DMS114 treated with DMSO at 0.1 percent for 48 hours (cell line): ENCODE data around the gene DGAT2L6.
"Not testable (repeated sequence)": the region's sequence is repeated elsewhere in the genome, so short reads cannot be mapped to it uniquely, and the experiment has no call there.

ENCODE experiments used
- DNase-seq: peaks from one replicate; lab custom pipeline; 2025; ENCODE audit not compliant: unreplicated experiment; lab: John Stamatoyannopoulos, UW

Gene DGAT2L6

GRCh38 chrX:70196961-70197720 lies 19.9 kb downstream of the DGAT2L6 start:
- DNase-seq, result peak; percentile 4

GRCh38 chrX:70201732-70202131 lies 24.4 kb downstream of the DGAT2L6 start:
- DNase-seq, result no peak

- DNase-seq, result no peak
These were observed 31.2 kb downstream of the DGAT2L6 start for GRCh38 chrX:70208479-70208878.

- not testable (repeated sequence) for DNase-seq
These were observed 32.3 kb downstream of the DGAT2L6 start for GRCh38 chrX:70209570-70209969.

GRCh38 chrX:70219938-70220764 lies 42.9 kb downstream of the DGAT2L6 start:
- DNase-seq, result no peak

- DNase-seq, result no peak
These were observed 48.8 kb downstream of the DGAT2L6 start for GRCh38 chrX:70226048-70226447.

GRCh38 chrX:70226687-70227086 lies 49.4 kb downstream of the DGAT2L6 start:
- DNase-seq, result no peak

- no peak for DNase-seq
These were observed 54.4 kb downstream of the DGAT2L6 start for GRCh38 chrX:70231666-70232065.

GRCh38 chrX:70234355-70234754 lies 57.1 kb downstream of the DGAT2L6 start, which contains the start of gene AWAT1:
AWAT1 (plus strand) TSS chrX:70234655; CDS start chrX:70234696, 41 bp downstream.
- DNase-seq, result no peak

GRCh38 chrX:70240751-70241150 lies 63.5 kb downstream of the DGAT2L6 start:
- no peak for DNase-seq

GRCh38 chrX:70241501-70241900 lies 64.2 kb downstream of the DGAT2L6 start:
- DNase-seq, result no peak

GRCh38 chrX:70243601-70244000 lies 66.3 kb downstream of the DGAT2L6 start:
- not testable (repeated sequence) for DNase-seq

GRCh38 chrX:70244881-70245280 lies 67.6 kb downstream of the DGAT2L6 start:
- no peak for DNase-seq

GRCh38 chrX:70247252-70247651 lies 70.0 kb downstream of the DGAT2L6 start:
- DNase-seq, result no peak

GRCh38 chrX:70252491-70252890 lies 75.2 kb downstream of the DGAT2L6 start:
- no peak for DNase-seq

- no peak for DNase-seq
These were observed 76.2 kb downstream of the DGAT2L6 start for GRCh38 chrX:70253377-70254062.

- DNase-seq, result no peak
These were observed 76.7 kb downstream of the DGAT2L6 start for GRCh38 chrX:70254063-70254400.

GRCh38 chrX:70254909-70255308 lies 77.6 kb downstream of the DGAT2L6 start:
- no peak for DNase-seq
